ENCODE measurements around the gene NUP214.

NUP214 gene

DNA sequence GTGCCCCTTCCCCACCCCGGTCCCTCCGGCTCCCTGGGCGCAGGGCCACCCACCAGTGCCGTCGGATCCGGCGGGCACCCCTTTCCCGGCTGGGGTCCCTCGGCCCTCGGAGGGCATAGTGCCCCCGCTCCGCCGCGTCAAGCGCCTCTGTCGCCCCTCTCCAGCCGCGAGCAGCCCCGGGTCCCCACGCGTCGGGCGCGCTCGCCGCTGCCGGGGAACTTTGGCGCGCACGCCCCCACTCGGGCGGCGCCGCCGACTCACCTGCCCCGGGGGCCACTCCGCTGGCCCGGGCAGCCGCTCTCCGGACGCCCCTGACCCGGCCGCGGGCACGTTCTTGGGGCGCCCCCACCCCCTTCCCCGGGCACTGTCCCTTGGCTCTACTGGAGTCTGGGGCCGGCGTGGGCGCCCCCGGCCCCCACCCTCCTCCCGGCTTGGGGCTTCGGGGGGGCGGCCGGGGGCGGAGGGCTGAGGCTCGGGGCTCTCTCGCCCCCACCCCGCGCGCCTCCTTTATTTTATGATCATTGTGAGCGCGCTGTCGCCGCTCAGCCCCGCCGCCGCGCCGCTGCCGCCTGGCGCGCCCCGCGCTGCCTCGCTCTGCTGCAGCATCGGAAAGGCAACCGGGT is 152.0 kb downstream of the NUP214 start:
- no peak for DNase-seq (ENCODE audit: low spot score)

DNA sequence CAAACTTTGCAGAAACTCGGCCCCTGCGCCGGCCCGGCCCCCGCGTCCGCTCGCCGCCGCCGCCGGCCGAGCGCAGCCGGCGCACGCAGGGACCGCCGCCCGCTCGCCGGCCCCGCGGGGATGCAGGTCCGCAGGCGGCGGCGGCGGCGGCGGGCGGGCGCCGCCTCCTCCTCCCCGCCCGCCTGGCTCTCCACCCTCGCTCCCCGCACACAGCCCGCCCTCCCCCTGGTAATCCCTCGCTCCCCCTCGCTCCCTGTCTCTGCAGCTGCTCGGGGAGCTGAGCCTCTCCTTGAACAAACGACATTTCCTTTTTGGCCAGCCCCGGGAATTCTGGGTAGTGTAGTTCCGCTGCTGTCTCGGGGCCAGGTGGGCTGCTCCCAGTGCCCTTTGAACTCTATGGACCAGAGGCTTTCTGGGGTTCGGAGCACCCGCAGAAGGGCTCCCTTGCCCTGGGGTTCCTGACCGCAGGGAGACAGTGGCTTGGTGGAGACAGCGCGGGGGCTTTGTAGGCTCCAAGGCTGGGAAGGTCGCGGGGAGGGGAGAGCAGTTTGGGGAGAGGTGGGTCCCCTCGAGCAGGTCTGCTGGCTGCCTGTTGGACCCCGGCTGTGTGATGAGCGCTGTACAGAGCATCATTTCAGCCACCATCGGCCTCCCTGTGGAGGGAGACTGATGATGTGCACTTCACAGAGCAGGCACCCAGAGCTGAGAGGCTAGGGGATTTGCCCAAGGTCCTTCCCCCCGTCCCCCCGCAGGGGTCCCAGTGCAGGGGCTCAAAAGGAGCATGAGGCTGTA is 152.7 kb downstream of the NUP214 start:
- peak; percentile 85 for DNase-seq (ENCODE audit: low spot score)

DNA sequence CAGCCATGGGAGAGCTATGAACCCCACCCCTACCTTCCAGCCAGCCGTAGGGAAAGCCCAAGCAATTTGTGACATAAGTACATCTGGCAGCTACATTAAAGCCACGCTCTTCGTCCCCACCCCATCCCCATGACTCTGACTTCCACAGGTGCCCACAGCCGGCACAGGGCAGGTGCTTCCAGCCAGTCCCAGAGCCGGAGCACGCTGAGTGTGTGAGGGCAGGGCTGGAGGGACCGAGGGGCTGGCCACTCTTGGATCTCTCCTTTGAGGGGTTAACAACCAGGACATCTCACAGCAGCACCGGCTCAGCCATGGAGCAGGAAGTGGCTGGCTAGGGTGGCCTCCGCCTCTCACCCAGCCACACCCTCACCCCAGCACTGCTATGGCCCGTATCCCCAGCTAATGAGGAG is 153.3 kb downstream of the NUP214 start:
- no peak for DNase-seq (ENCODE audit: low spot score)

DNA sequence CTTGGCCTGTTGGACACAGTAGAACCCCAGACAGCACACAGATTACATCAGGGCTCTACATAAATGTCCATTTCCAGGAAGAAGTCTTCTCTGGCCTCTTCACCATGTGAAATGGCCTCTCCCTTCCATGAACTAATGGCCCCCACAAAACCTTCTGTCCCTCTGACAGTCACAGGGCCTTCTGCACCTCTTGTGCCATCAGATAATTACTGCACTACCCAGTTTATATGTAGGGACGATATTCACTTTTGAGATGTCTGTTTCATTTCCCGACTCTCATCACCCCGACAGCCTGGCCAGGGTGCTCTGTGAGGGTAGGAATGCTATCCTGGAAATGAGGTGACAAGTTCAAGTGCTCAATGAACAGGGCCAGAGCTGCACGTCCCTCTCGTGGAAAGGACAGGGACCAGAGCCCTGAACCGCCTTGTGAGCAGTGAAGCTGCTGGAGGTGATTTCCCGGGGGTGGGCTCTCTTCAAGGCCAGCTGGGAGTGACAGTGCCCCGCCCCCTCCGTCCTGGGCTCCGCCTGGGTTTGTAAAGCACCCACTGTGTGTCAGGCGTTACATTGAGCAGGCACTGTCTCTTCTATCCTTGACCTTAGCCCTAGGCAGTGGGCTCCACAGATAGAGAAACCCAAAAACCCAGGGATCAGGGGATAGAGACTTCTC is 153.9 kb downstream of the NUP214 start:
- no peak for DNase-seq (ENCODE audit: low spot score)

DNA sequence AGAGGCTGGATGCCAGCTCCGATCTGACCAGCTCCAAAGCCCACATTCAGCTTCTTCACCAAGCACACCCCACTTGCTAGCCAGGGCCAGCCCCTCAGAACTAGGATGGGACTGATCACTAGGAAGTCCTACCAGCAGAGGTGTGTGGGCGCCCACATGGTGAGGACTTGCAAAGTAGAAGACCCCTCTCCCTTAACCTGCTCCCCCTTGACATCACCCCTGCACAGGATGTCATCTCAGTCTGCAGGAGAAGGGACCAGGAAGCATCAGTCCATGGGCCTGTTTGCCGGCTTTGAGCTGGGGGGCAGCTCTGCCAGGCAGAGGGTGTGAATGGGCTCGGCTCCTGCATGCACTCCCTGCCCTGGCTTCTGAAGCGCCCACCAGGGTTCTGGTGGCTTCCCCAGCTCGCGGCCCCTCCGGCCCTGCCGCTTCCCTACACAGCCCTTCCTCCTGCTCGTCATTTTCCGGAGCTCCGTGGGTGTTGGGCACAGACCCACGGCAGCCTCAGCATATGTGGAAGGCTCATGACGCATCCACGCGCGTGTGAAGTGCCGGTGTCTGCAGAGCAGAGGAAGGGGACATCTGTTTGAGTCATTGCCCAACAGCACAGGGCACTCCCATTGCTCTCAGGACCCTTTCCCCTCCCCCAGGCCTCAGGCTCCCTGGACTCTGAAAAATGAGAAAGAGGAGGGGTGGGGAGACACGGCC is 154.6 kb downstream of the NUP214 start:
- DNase-seq (ENCODE audit: low spot score), result no peak

DNA sequence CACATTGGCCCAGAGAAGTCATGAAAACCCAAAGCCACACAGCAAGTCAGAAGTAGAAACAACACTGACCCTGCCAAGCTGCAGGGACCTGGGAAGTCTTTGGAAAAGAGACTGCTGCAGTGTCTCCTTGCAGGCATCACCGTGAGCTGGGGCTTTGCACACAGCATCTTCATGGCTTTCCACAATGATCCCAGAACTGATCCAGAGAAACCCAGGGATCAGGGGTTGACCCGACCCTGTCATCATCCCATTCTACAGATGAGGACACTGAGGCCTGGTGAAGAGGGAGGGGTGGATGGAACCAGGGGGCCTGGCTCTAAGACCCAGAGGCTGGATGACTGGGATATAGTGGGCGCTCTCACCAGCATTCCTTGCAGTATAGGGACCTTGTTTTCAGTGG is 155.3 kb downstream of the NUP214 start:
- no peak for DNase-seq (ENCODE audit: low spot score)

DNA sequence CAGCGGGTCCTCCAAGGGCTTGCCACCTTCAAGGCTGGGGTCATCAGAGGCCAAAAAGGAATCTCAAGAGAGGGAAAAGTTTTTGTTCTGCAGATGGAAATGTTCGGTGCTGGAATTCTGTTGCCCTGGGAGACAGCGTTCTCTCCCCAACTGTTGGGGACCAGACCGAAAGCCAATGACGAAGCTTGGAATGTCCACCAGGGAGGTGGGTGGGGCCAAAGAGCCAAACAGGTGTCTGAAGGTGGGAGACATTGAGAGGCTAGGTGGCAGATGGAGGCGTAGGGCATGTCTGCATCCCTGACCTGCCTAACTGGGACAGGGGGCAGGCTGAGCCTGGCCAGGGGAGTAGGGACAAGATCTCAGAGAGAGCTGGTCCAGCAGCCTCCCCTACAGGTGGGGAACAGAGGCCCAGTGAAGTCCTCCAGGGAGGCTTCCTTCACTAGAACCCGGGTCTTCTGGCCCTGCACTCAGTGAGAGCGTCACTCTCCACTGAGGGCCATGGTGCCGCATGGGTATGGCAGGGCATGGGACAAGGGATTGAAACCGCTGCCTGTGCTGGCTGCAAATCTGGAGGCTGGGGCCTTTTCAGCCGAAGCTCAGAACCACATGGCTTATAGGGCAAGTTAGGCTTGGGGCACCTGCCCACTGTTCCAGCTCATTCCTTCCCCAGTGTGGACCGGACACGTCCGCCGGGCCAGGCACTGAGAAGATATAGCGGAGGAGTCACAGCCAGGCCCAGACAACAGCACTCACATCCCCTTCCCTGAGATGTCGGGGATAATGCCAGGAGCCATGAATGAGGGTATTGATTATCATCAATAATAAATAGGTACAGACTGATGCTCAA is 156.0 kb downstream of the NUP214 start:
- DNase-seq (ENCODE audit: low spot score), result no peak

DNA sequence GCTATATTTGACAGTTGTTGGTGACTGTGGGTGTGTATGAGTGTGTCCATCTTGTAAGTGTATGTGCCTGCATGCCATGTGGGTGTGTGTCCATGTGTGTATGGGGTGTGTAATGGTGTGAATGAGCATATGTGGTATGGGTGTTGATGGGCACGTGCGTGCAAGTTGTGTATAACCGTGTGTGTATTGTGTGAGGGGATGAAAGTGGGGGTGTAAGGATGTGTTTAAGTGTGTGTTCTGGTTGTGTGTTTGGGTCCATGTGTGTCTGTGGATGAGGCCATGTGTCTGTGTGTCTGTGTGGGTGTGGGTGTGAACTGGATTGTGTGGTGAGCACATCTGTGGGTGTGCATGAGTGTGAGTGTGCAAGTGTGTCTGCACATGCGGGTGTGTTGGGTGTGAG is 156.8 kb downstream of the NUP214 start:
- DNase-seq (ENCODE audit: low spot score), result no peak

DNA sequence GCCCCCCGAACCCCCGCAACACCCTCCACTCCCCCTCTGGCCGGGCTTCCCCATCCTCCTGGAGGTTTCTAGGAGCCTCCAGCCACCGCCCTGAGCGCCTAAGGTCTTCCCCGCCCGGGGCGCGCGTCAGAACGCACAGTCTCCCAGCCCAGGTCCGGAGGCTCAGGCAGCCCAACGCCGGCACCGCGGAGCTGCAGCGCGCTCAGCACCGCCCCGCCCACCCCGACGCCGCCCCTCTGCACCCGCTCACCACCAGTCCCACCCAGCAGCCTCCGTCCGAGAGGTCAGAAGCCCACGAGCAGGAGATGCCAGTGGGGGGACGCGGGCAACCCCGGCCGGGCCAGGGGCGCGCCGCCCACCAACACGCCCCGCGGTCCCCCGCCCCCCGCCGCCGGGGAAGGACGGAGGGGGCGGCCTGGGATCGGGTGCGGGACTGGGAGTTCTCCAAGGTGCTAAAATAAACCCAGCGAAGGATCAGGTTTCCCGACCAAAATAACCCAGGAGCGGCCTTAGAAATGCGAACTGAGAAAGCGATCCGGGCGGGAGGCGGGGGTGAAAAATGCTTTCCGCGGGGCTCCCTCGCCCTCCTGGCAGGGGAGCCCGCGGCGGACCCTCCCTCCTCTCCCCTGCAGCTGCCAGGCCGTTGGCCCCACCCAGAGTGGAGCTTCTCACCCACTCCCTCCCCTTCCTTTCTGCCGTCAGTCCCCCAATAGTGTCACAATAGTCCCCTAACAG is 157.5 kb downstream of the NUP214 start:
- no peak for DNase-seq (ENCODE audit: low spot score)
